NCI-H1930 (cell line): Measurements from ENCODE around the gene CHST11.

Source experiments
- DNase-seq, 2 experiments: peaks; one replicate each; lab custom pipeline; 2025; lab: John Stamatoyannopoulos, UW

Gene CHST11

DNA sequence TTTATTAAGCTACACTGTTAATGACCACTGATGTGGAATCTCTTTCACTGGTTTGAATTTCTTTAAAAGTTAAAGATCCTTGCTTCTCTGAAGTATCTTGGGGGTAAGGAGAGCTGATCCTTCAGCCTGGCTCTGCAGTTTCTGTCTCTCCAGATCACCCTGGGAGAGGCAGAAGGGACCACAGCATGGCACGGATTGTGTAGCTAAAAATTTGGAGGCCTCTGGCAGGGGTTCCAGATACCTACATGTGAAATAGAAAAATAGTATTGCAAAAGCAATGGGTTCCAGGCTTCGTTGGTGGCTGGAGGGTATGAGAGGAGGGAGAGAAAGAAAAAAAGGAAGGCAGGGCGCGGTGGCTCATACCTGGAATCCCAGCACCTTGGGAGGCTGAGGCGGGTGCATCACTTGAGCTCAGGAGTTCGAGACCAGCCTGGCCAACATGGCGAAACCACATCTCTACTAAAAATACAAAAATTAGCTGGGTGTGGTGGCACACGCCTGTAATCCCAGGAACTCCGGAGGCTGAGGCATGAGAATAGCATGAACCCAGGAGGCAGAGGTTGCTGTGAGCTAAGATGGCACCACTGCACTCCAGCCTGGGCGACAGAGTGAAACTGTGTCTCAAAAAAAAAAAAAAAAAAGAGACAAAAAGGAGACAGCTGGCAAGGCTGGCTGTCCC is 3.4 kb downstream of the CHST11 start:
- no peak for DNase-seq

DNA sequence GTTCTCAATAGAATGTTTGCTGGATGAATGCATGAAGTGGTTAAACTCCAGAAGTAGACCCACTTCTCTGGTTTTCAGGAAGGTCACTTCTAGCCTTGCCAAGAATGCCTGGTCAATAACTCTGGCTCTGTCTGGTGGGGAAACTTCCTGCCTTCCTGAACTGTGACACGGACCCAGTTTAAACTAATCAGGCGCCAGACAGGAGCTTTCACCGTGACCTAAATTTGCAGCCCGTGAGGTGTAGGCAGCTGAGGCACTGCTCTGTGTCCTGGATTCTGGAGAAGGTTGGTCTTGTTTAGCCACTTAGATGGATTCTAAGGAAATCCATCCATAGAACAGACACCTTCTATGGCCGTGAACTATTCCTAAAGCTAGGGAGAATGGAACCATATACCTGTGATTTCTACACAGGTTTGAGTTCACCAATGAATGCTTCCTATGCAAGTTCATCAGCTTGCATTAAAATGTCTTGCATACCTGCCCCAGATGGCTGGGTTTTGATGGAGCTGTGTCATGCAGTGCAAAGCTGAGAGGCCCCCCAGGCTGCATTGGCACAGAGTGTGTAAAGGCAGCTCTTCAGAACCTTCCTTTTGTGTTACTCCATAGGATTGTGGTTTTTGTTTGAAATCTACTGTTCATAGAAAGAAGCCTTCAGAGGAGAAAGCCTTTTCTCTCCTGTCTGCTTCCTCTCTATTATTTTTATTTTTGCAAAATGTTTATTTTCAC is 4.4 kb downstream of the CHST11 start:
- no peak for DNase-seq

DNA sequence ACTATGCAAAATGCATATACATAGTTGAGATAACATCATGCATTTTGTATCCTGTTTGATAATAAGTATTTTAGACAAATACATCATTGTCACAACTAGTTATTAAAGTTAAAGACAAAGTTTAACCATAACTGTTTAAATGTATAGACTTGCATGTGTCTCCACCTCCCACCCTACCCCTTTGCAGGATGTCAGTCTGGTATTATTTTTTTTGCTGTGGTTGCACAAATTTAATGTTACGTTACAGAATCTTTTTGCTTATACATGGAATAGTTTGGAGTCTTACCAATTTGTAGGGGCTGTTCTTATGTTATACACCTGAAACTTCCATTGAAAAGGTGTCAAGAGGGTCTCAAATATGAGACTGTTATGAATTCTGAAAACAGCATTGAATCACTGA is 5.6 kb downstream of the CHST11 start:
- DNase-seq, result no peak

DNA sequence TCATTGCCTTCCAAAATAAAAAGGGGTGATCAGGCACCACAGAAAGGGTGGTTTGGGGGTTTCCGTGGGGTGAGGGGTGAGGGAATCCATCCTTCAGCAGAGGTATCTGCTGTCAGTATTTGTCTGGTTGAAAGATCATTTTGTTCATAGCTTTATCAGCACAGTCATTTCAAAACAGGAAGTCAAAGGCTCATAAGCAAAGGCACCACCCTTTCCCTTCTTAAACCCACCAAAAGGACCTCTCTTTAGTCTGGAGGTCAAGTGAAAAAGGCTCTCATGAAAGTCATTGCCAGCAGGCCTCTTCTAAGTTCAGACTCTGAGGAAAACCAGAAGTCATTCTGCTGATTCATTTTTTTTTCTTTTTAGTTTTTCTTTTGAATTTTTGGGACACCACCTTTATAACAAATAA is 6.2 kb downstream of the CHST11 start:
- DNase-seq, result no peak

DNA sequence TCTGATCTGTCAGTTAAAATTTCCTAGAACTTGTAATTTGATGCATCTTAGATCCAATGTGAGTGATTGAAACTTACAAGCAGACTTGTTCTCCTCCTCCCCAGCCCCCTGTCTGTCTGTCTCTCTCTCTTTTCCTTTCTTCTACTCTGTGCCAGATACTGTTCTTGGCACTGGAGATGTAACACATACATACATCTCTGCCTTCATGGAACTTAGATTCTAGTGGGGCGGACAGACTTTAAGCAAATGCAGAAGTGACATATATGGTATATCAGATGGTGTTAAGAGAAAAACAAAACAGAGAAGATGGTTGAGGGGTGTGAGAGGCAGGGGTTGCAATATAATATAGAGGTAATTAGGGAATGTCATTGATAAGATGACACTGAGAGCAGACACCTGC is 6.6 kb downstream of the CHST11 start:
- no peak for DNase-seq

DNA sequence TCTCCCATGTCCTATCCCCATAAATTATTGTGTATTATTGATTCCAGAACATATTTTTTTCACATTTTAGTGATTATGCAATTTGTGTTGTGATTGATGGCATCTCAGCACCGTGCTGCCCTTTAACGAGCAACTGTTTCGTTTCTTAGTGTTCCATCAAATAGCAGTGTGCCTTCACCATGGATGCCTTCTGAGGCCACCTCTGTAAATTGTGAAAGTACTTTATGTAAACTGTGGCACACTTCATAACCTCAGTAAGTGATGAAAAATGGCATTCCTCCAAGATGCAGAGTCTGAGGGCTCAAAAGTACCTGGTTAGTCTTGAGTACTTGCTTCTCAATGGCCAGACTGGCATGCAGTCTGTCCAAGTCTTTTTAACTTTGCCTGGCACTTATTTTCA is 8.2 kb downstream of the CHST11 start:
- DNase-seq, result no peak

DNA sequence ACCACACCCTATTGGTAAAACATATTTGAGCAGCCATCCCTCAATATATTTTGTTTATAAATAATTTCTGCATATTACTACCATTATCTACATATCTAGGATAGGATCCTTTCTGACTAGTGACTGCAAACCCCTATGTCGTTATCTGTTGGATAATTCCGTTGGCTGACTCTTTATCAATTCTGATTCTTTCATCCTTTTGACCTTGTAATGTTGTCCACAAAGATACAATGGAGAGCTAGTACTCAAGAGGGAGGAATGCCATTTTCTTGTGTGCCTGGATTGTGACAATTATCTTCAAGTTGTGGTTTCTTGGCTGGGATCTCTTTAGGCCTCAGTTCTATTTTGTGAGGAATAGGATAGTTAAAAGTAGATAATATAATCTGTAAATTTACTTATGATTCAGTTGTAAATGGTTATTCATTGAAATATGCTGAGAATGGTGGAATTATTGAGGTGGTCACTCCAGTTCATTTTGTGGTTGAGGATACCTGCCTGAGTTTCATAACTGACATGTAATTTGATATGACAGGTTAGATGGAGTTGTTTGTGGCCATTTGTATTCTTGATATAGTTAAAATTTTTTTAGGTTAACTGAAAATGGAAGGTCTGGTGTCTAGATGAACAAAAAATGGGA is 10.1 kb downstream of the CHST11 start:
- DNase-seq, result no peak

DNA sequence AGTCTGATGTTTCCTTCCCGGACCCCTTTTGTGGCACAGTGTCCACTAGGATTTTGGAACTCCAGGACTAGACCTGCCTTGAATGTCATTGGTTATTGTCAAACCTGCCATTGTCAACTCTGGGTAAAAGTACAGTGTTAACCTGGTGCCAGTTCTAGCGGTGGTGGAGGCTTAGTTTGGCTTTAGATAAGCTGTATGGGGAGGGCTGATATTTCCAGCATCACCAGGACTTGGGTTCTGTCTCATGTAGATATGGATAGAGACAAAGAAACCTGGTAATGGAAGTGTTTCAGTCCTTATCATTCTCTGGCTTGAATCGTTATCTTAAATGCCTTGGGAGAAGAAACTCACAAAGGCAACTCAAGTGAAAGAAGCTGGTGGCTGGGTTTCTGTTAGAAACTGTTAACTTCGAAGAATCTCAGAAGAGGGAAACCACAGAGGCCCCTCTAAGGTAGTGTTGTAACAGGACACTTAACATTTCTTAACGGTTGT is 10.6 kb downstream of the CHST11 start:
- DNase-seq, result no peak

DNA sequence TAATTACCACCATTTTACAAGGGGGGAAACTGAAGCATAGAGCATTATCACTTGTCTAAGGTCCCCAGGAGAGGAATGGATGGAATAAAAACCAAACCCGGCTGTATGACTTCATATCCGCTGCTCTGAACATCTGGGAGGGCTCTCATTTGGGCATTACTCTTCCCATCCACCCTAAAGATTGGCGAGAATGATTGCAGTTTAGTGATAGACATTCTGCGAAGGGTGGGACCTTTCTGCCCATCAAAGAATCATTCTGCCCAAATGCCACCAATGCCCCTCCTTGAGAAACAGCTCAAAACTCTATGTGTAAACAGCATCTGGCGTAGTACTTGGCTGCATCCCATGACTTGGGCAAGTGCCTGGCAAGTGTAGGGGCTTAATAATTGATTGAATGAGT is 11.6 kb downstream of the CHST11 start:
- DNase-seq, result no peak

DNA sequence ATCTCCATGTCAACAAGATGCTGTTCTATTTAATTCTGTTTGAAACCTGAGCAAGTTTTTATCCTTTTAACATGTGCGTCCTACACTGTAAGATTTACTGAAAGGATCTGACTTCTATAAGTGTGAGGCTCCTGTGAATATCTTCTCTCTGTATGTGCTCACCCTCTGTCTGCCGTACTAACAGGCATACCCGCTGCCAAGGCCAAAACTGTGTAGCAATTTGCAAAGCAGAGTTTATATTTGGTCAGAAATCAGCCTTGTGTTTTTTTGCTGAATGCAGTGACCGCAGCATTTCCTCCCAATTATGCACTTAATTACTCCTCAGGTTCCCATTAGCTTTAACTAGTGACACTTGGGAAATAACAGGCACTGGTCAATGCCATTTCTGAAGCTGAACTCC is 12.3 kb downstream of the CHST11 start:
- no peak for DNase-seq

DNA sequence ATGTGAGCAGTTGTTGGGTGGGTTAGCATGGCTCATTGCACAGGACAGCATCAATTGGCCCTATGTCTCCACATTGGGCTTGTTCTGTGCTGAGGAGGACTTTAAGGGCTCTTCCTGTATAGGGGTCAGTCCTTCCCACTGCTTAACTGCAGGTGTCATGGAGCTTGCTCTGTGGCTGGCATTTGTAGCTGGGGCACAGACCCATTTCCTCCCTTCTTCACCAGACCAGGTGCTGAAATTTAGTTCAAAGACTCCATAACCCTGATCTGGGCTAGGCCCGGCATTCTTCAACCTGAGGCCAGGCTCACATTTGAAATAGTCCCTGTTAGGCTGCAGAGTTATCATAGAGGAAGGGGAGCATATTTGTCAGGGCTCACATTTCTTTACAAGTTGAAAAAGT is 12.8 kb downstream of the CHST11 start:
- no peak for DNase-seq

DNA sequence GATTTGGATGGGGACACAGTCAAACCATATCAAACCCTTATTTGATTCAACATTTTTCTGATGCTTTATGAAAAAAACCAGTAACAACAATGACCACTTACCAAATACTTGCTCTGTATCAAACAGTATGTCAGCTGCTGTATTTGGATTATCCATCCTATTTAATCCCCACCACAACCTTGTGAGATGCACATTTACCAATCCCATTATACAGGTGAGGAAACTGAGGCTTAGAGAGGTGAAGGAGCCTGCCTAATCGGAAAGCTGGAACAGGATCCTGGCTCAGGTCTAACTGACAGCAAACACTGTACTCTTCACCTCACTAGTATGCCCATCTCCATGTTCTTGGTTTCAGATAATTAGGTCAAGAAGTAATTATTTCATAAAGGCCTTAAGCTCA is 13.8 kb downstream of the CHST11 start:
- no peak for DNase-seq

DNA sequence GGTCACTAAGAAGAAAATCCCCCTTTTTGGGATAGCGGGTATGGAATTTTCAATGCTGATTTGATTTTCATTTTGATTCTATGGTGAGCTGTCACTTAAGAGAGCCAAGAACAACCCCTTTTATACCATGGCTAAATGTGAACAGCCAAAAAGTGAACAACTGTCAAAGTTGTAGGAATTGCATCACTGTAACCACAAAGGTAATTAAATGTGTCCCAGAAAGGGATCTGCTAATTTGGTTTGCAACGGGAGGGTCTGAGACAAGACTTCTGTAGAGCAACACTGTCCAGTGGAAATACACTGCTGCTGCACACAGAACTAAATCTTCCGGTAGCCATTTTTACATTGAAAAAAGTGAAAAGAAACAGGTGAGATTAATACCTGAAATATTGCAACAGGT is 14.6 kb downstream of the CHST11 start:
- DNase-seq, result no peak

DNA sequence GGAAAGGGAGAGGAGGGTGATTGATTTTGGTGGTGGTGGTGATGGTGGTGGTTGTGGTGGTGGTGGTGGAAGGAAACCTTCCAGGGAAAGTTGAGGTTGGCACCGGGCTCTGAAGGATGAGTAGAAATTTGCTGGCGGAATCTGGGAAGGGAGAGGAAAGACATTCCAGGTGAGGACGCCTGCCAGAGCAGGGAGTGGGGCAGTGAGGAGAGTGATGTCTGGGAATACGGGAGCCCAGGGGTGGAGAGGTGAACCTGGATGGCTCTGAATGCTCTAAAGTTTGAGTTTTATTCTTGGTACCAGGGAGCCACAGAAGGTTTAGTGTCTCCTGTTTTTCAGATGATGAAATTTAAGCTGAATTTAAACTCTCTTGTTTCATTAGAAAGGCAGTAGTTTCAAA is 16.0 kb downstream of the CHST11 start:
- DNase-seq, result no peak

DNA sequence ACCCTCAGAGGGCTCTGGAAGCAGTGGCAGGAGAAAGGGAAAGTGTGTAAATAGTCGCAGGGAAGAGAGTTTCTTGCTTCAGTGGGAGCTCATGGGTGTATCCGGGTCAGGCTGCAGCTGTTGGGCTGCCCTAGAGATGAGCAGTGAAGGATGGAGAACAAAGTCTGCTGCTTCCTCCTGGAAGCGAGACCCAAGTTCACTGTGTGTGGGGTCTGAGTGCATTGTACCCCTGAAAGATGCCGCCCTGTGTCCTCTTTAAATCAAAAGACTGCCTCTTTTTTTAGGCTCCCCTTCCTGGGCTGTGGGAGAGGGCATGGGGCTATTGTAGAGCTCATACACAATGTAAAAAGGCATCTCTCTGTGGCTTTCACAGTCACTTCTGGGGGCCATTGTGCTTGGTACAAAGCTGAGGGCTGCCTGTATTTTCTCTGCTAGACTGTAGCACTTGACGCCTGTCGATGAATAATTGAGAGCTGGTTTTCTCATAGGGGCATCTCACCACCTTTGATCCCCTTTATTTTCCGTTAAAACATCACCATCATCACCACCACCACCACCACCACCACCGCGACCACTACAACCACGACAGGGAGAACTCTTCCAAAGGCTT is 16.7 kb downstream of the CHST11 start:
- DNase-seq, result no peak

DNA sequence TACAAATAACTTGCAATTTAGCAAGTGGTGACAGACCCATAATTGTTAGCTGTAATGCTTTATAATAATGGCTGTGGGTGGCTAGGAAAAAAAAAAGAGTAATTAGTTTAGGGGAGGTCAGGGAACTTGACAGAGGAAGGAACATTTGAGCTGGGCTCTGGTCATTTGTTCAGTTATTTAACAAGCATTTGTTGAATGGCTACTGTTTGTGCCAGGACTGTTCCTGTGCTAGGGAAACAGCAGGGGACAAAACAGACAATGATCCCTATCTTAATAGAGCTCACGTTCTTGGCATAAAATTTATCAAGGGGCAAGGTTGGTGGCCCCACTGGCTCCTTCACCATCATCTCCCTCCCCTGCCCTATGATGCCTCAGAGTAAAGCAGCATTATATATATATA is 18.5 kb downstream of the CHST11 start:
- no peak for DNase-seq

DNA sequence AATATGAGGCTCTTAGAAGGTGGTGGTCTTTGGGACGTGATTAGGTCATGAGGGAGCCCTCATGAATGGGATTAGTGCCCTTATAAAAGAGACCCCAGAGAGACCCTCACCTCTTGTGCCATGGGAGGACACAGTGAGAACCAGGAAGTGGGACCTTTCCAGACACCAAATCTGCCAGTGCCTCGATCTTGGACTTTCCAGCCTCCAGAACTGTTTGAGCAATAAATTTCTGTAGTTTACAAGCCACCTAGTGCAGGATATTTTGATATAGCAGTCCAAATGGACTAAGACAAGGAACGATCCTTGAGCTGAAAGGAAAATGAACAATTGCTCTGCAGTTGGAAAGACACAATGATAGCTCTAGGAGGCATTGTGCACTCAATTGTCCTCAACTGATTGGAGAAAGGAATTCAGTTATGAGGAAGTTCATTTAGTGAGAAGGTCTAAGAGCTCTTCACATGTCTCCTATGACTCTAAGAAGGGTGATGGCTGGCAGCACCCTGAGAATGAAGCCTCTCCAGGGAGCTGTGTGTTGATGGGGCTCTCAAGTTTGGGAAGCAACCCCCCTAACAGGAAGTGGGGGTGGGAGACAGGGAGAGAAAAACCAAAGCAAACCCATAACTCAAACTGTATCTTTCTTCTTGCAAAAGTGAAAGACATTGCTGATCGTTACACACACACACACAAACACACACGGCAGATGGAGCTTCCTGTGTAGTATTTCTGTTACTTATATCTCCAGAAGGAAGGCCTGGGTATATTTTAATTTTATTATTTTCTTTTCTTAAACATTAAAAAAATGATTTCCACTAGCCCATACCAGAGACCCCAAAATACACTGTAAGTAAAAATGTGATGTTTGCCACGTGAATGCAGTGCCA is 21.0 kb downstream of the CHST11 start:
- DNase-seq, result no peak

DNA sequence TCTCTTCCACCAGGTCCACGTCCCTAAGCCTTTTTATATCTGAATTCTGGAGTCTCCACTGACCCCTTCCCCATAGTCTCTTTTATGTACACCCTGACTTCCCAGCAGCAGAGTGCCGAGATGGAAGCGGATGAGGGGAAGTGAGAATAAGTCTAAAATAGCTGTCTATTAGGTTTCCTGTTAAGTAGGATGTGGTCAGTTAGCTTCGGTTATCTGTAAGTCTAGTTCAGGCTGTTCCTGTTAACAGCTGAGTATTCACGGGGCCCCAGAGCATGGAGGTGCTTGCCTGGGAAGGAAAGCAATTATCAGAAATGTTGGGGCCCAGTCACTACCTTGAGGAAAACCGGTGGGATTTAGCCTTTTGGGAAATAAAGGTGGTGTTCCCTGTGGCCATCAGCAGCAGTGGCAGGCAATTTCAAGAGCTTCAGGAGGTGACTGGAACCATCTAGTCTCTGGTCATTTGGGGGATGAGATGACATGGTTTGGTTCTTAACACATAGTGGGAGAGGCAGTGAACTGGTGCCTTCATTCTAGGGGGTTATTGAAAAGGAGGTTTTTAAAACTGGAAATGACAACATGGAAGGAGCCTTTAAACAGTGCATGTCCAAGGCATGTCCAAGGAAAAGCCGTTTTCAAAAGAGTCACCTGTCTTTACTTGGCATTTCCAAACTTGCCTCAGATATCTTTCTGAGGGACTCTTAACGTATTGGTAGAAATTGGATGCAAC is 21.8 kb downstream of the CHST11 start:
- no peak for DNase-seq

DNA sequence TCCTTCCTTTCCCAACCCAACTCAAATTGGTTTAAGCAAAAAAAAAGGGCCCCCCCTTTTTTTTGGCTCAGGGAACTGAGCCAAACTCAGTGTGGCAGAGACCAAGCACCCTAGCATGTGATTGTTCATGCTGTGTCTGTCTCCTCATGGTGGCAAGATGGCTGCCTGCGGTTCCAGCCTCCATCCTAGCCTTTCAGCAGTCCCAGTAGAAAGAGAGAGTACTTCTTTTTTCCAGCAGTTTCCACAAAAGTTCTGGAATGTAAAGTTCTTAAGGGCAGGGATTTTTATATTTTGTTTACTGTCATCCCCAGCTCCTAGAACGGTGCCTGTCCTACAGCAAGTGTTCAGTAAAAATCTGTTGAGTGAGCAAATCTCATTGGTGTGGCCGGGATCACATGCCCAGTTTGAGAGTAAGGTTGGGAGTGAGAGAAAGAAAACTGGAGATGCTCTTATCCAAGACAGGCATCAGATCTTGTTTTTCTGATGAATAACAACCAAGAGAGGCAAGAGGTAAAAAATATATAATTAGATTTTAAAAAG is 22.4 kb downstream of the CHST11 start:
- no peak for DNase-seq

DNA sequence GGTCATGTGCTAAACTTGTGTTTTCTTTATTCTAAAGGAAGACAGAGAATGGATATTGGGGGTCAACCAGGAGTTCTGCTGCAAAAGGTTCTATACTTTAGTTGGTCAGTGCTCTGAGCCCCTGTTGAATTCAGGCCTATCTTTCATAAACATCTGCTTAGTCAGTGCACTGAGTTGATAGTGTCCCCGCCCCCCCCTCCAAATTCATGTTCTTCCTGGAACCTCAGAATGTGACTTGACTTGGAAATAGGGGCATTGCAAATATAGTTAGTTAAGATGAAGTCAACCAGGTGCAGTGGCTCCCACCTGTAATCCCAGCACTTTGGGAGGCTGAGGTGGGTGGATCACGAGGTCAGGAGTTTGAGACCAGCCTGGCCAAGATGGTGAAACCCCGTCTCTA is 23.3 kb downstream of the CHST11 start:
- DNase-seq, result no peak
